Retinal pigment epithelial cell (primary cell): ENCODE measurements around the gene XRN1.

Source experiments
- DNase-seq: peaks from one replicate; pipeline ENCODE4 v3.0.0-alpha.2; 2010; ENCODE audit warnings: low read depth
- H3K4me3 ChIP-seq: 2 replicates; pipeline ENCODE4 v1.5.1; 2011; ENCODE audit warnings: mild to moderate bottlenecking, low read length, control low read depth, moderate library complexity
- TF ChIP-seq, protein P1 (sequence below): conservative IDR thresholded peaks from 2 replicates; pipeline ENCODE4 v1.5.1; 2011; ENCODE audit warnings: low read depth, low read length, control low read depth, inconsistent platforms

XRN1 gene

DNA sequence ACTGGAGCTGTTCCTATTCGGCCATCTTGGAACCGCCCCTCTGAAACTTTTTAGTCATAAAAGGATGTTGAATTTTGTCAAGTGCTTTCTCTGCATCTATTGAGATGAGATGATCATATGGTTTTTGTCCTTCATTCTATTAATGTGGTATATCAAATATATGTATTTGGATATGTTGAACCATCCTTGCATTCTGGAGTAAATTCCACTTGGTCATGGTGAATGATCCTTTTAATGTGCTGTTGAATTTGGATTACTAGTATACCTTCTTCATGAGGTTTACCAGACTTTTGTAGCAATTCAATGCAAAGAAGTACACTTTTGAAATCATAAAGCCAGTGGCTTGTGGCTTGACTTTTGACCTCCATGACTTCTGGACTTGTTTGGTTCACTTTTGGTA is 33.4 kb upstream of the XRN1 start:
- TF ChIP-seq, protein P1, sequence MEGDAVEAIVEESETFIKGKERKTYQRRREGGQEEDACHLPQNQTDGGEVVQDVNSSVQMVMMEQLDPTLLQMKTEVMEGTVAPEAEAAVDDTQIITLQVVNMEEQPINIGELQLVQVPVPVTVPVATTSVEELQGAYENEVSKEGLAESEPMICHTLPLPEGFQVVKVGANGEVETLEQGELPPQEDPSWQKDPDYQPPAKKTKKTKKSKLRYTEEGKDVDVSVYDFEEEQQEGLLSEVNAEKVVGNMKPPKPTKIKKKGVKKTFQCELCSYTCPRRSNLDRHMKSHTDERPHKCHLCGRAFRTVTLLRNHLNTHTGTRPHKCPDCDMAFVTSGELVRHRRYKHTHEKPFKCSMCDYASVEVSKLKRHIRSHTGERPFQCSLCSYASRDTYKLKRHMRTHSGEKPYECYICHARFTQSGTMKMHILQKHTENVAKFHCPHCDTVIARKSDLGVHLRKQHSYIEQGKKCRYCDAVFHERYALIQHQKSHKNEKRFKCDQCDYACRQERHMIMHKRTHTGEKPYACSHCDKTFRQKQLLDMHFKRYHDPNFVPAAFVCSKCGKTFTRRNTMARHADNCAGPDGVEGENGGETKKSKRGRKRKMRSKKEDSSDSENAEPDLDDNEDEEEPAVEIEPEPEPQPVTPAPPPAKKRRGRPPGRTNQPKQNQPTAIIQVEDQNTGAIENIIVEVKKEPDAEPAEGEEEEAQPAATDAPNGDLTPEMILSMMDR = no peak
- no peak overlapping the region for H3K4me3 ChIP-seq
- DNase-seq = no peak

DNA sequence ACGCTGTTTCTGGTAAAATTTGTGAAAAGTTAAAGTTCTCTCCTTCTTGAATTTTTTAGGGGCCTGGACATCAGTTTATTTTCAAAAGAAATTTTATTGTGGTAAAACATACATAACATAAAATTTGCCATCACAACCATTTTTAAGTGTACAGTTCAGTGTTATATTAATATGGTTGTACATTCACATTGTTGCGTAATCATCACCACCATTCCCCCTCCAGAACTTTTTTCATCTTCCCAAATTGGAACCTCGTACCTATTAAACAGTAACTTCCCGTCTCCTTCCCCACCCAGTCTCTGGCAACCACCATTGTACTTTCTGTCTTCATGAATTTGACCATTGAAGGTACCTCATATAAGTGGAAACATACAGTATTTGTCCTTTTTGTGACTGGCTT is 23.0 kb upstream of the XRN1 start:
- TF ChIP-seq, protein P1 = no peak
- DNase-seq = no peak
- no peak overlapping the region for H3K4me3 ChIP-seq

DNA sequence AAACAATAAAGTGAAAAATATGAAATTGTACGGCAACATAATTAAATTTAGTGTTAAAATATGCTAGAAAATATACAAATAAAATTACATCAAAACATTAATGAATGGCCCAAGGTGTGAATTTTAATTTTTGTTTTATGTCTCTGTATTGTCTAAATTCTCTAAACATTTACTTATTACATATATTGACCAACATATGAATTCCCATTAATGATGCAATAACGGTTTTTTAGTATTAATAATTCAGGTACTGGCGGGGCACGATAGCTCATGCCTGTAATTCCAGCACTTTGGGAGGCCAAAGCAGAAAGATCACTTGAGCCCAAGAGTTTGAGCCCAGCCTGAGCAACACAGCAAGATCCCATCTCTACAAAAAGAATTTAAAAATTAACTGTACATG is 20.6 kb upstream of the XRN1 start:
- no peak overlapping the region for H3K4me3 ChIP-seq
- TF ChIP-seq, protein P1 = no peak
- DNase-seq = no peak

DNA sequence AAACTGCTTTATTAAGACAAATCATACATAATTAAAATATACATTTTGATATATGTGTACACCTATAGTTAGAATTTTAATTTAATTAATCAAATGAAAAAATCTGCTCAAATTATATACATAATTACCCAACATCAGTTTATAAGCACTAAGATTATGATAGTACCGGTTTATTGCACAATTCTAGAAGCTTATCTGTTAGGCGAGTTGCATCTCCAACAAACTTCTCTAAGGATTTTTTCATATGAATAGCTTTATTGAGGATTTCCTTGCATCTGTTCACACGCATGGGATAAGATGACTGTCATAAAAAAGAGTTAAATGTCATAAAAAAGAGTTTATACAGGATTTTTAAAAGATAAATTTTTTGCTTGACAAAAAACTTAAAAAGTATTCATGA is 19.9 kb upstream of the XRN1 start:
- DNase-seq = no peak
- TF ChIP-seq, protein P1 = no peak
- H3K4me3 ChIP-seq = no peak overlapping the region

DNA sequence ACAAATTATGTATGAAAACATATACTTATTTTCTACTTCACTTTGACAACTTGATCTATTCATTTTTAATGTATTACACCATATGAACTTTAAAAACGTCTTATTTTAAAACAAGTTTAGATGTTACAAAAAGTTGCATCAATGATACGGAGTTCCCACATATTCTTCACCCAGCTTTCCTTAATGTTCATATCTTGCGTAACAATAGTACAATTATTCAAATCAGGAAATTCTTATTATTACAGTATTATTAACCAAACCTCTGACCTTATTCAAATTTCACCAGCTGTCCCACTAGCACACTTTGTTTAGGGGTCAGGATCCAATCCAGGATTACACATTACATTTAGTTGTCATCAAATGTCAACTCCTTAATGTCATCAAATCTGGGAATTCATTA is 12.9 kb upstream of the XRN1 start:
- TF ChIP-seq, protein P1 = no peak
- DNase-seq = no peak
- H3K4me3 ChIP-seq = no peak overlapping the region

DNA sequence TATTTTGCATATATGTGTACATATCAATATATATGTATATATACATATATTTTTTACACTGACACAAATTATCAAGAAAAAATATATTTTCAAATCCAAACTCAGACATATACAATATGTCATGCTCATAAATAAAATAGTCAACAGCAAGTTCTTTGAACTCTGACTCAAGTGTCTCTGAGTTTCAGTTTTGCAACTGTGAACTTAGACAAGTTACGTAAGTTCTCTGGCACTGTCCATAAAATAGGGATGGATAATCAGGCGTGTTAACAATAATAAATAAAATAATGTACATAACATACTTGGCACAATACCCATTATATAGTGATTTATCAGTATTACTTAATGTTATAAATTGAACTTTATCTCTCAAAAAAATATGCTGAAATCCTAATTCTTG is 12.1 kb upstream of the XRN1 start:
- H3K4me3 ChIP-seq = no peak overlapping the region
- TF ChIP-seq, protein P1 = no peak
- no peak for DNase-seq

DNA sequence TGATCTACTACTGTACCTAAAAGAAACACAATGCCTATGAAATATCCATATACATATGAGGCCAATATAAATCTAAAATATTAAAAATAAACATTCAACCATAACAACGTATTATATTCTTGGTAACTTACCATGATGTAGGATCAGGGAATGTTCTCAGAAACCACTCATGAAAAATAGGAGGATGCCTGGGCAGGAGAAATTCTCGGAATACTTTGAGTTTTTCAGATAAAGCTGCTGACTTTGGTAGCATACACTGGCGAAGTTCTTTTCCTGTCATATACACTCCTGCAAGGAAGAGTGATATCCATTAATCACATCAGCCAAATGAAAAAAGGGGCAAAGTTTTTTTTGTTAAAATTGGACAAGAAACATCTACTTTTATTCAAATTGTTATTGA is 11.3 kb upstream of the XRN1 start:
- TF ChIP-seq, protein P1 = no peak
- H3K4me3 ChIP-seq = no peak overlapping the region
- DNase-seq = no peak
